Type B pancreatic cell (in vitro differentiated cells): ENCODE measurements around the gene BABAM2. TPM values are rescaled to one million over a fixed set of nuclear protein-coding genes. Genes with fewer than 3 reads are reported as not detected.

Source experiments
- DNase-seq: peaks from one replicate; pipeline ENCODE4 v3.0.0; 2021; ENCODE audit warnings: mixed read lengths; ENCODE audit not compliant: unreplicated experiment; ENCODE audit errors: extremely low spot score
- H3K27ac Mint-ChIP-seq: 2 replicates; pipeline ENCODE4 v1.8.0; 2021; ENCODE audit warnings: mild to moderate bottlenecking, mixed read lengths
- H3K27me3 Mint-ChIP-seq: 2 replicates; pipeline ENCODE4 v1.8.0; 2021; ENCODE audit warnings: mixed read lengths
- H3K36me3 Mint-ChIP-seq: 2 replicates; pipeline ENCODE4 v1.8.0; 2021; ENCODE audit warnings: mixed read lengths
- H3K4me1 Mint-ChIP-seq: one replicate; pipeline ENCODE4 v1.8.0; 2021; ENCODE audit warnings: mixed read lengths; ENCODE audit not compliant: unreplicated experiment
- H3K4me3 Mint-ChIP-seq: 2 replicates; pipeline ENCODE4 v1.8.0; 2021; ENCODE audit warnings: mild to moderate bottlenecking, mixed read lengths
- H3K9me3 Mint-ChIP-seq: 2 replicates; pipeline ENCODE4 v1.8.0; 2021; ENCODE audit warnings: mixed read lengths
- total RNA-seq: library from RNA; stranded (reverse); gene quantifications from 2 replicates; pipeline ENCODE4 v1.2.1, GENCODE V29; 2021; ENCODE audit warnings: low replicate concordance
- TF ChIP-seq, protein P1 (sequence below): fragments of 200-600 bp; sonication (generic); conservative IDR thresholded peaks from 2 replicates; pipeline ENCODE4 v1.5.0; 2021; ENCODE audit warnings: antibody characterized with exemption, mild to moderate bottlenecking

The BABAM2 gene
- total RNA-seq, 1 donor from 2014 or later: 30.4 TPM

GRCh38 chr2:28217042-28217740 lies 326.7 kb downstream of the BABAM2 start:
- peaks cover 14% of the 10 kb centered on the region for H3K4me1 Mint-ChIP-seq
- H3K27ac Mint-ChIP-seq: no peak overlapping the region
- no peak overlapping the region for H3K4me3 Mint-ChIP-seq
- no peaks in the 10 kb centered on the region for H3K36me3 Mint-ChIP-seq
- no peaks in the 10 kb centered on the region for H3K27me3 Mint-ChIP-seq
- TF ChIP-seq, protein P1, sequence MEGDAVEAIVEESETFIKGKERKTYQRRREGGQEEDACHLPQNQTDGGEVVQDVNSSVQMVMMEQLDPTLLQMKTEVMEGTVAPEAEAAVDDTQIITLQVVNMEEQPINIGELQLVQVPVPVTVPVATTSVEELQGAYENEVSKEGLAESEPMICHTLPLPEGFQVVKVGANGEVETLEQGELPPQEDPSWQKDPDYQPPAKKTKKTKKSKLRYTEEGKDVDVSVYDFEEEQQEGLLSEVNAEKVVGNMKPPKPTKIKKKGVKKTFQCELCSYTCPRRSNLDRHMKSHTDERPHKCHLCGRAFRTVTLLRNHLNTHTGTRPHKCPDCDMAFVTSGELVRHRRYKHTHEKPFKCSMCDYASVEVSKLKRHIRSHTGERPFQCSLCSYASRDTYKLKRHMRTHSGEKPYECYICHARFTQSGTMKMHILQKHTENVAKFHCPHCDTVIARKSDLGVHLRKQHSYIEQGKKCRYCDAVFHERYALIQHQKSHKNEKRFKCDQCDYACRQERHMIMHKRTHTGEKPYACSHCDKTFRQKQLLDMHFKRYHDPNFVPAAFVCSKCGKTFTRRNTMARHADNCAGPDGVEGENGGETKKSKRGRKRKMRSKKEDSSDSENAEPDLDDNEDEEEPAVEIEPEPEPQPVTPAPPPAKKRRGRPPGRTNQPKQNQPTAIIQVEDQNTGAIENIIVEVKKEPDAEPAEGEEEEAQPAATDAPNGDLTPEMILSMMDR: no peak
- no peak for DNase-seq
- H3K9me3 Mint-ChIP-seq: no peaks in the 10 kb centered on the region

- H3K9me3 Mint-ChIP-seq: no peaks in the 10 kb centered on the region
- no peaks in the 10 kb centered on the region for H3K36me3 Mint-ChIP-seq
- no peak overlapping the region for H3K4me3 Mint-ChIP-seq
- H3K27me3 Mint-ChIP-seq: no peaks in the 10 kb centered on the region
- TF ChIP-seq, protein P1: no peak
- no peak for DNase-seq
- H3K4me1 Mint-ChIP-seq: peaks cover 16% of the 10 kb centered on the region
- no peak overlapping the region for H3K27ac Mint-ChIP-seq
Measured at GRCh38 chr2:28219138-28219537, 328.6 kb downstream of the BABAM2 start.

GRCh38 chr2:28219758-28220368 lies 329.3 kb downstream of the BABAM2 start:
- Mint-ChIP-seq H3K27me3 (no peaks in the 10 kb centered on the region), H3K27ac (no peak overlapping the region), H3K36me3 (no peaks in the 10 kb centered on the region), H3K4me3 (no peak overlapping the region), H3K9me3 (no peaks in the 10 kb centered on the region), H3K4me1 (peaks cover 21% of the 10 kb centered on the region)
- TF ChIP-seq, protein P1: no peak
- no peak for DNase-seq

DNA sequence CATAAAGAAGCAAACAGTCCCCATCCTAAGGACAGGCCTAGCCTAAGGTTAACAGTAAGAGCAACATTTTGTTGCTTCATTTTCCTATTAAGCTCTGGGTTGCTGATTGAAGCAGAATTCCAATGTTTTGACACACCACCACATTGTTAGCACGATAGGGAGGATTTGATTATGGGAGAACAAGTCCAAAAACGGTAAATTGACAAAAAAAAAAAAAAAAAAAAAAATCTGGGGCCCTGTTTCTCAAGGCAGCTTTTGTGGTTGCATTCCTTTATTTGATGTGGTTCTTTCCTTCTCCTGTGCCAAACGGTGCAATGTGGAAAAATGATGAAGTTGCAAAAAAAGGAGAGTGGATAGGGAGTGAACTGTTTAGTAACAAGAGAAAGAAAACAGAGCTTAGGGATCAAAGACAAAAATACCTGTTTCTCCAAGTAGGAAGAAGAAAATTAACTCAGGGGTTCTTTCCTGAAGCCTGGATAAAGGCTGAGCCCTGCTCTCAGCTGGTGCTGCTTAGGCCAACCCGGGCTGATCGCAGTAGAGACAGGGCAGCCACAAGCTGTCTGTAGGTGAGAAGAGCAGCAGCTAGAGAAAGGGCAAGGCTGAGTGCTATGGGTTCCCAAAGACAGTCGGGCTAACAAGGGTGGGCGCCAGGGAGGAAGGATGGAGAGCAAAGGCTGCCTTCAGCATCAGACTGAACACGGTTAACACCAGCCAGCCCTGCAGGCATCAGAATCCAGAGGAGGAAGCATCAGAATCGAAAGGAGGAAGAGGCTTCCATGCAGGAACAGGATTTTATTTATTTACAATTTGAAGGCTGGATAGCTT lies 334.3 kb downstream of the BABAM2 start:
- H3K27ac Mint-ChIP-seq: no peak overlapping the region
- H3K4me1 Mint-ChIP-seq: peaks cover 8% of the 10 kb centered on the region
- no peak overlapping the region for H3K4me3 Mint-ChIP-seq
- H3K27me3 Mint-ChIP-seq: no peaks in the 10 kb centered on the region
- no peak for DNase-seq
- TF ChIP-seq, protein P1: no peak
- no peaks in the 10 kb centered on the region for H3K36me3 Mint-ChIP-seq
- H3K9me3 Mint-ChIP-seq: no peaks in the 10 kb centered on the region

DNA sequence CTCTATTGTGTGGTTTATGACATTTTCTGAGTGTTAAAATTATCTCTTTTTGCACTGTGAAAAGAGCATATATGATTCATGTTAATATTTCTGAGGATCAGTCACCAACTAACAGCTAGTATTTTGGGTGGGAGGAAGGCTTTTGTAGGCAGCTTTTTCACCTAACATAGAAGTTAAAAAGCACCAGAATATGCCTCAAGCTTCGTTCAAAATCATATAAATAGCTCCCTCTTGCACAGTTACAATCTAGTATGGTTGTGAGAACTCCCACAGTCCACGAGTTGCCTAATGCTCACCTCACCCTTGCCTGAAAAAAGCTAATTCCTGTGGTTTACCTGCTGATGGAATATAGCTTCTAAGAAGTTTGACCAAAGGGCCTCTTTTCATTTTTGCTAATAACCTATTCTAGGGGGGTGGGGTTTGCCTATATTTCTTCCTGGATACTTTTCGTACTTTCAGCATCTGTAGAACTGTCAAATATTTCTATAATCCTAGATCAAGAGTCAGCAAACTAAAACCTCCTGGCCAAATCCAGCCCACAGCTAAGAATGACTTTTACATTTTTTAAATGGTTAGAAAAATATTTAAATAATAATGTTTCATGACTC lies 335.0 kb downstream of the BABAM2 start:
- Mint-ChIP-seq H3K9me3 (no peaks in the 10 kb centered on the region), H3K36me3 (no peaks in the 10 kb centered on the region), H3K4me3 (no peak overlapping the region), H3K4me1 (peaks cover 6% of the 10 kb centered on the region), H3K27me3 (no peaks in the 10 kb centered on the region), H3K27ac (no peak overlapping the region)
- no peak for DNase-seq
- TF ChIP-seq, protein P1: no peak
